SIG-M5 treated with dmso at 0.1 percent for 504 hours (cell line): Measurements from ENCODE around the gene SHROOM3.

Experiments
- DNase-seq: peaks from one replicate; lab custom pipeline; 2025; ENCODE audit not compliant: unreplicated experiment; lab: John Stamatoyannopoulos, UW

SHROOM3 gene

GRCh38 chr4:76654084-76654483 is 219.1 kb downstream of the SHROOM3 start:
- no peak for DNase-seq

DNA sequence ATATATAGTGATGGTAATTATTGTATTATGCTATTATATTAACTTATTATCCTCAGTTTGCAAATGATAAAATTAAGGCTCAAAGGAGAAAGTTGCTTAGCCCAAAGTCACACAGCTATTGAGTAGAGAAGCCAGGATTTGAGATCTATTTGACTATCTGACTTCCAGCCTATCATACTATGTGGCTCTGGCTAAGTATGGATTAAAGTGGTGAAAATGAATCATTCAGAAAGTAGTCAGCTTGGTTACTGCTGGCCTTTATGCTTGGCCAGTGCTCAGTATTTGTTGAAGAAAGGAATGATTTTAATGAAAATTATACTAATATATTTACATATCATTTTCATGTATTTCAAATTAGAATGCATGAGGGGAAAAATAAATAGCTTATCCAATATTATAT is 219.8 kb downstream of the SHROOM3 start:
- no peak for DNase-seq

DNA sequence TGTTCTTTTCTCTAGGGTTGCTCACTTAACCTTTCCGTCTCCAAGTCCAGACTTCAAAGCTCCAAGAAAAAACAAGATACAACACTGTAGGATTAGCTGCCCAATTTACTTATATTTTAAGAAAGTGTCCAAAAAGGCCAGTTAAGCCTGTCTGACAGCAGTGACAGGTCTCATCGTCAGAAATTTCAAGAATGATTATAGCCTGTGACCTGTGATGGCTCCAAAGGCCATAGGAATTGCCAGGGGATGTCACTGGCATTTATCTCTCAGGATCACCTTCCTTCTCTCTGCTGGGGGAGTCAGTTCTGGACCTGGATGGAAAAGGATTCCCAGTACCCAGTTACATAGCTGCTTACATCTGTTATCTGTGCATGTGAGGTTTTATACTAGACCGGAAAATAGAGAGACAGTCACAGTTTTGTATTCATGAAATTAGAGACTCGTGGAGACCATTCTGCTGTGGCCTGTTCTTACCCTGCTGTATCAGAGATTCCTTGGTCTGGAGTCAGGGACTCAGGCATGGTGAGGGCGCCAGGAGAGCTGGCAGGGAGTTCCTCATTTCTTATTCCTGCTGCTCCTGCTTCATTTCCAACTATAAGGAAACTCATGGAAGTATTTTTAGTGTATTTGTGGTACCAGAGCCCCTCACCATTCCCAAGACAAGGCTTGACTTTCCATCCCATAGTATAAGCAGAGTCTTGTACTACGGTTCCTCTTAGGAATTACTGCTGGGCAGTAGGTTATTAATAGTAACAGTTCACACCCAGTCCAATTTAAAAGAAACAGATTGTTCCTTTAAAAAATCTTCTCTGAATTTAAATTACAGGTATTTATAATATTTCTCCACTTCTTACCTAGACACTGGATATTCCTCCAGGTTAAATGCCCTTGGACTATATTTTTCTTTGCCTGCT is 220.8 kb downstream of the SHROOM3 start:
- no peak for DNase-seq

- no peak for DNase-seq
Measured at GRCh38 chr4:76657443-76657842, 222.4 kb downstream of the SHROOM3 start.

DNA sequence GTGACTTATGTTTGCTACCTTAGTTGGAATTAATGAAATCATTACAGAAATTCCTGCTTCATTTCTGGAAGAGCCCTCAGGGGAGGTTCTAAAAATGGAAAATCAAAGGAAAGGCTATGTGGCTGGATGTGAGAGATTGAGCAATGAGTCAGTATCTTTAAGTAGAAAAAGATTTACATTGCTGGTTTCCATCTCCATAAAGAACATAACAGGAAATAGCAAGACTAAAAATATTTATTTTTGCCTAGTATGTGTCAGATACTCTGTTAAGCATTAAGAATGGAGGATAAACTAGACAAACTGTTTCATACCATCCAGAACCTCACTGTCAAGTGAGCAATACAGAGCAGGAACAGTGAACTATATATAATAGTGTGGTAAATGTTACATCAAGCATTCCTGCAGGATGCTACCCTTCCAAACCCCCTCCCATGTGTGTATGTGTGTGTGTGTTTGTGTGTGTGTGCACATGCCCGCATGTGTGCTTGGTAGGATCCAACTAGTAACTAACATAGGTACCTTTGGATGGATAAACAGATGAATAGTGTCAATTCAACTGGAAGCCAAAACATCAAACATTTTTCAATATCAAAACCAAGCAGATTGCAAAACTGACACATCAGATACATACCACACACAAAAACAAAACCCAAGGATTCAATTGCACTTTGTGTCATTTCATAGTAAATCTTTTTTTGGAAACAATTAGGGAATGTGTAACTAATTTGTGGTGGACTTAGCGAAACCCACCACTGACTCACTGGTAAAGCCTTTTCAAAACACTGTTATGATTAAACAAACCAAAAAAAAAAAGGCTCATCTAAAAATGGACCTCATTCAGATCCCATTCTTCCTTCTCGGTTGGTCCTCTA is 223.4 kb downstream of the SHROOM3 start:
- no peak for DNase-seq

- DNase-seq = no peak
Measured at GRCh38 chr4:76659103-76659490, 224.1 kb downstream of the SHROOM3 start.

DNA sequence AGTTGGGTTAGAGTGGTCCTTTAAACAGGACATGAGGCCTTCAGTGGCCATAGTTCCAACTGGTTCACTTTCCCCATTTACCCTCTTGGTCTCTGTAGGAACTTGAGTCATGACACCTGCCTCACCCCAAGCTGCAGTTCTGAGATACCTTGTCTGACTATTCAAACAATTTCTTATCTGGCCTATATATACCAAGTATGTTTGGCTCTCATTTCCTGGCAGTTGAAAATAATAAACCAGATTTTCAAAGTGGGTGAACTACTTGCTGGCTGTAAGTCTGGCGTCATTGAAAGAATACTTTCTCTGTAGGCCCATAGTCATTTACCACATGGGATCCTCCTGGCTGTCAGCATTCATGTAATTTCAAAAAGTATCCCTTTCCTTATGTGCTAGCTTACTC is 228.8 kb downstream of the SHROOM3 start:
- no peak for DNase-seq

GRCh38 chr4:76665153-76665552 is 230.1 kb downstream of the SHROOM3 start:
- DNase-seq = no peak

DNA sequence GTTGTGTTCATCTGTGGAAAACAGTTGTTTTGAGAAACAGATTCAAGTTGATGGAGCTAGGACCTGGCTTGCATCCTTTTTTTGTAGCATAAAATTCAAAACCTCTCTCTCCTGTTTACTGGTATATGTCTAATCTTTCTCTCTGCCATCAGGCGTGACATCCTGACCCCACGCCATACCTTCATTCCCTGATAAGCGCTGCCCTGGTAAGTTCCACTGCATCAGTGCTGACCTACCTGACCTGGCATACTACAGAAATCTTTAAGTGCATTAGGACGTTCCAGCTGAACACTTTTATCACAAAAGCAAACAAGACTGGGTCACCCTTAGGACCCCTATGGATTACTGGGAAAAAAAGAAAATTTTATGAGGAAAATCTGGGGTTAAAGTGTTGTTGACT is 230.7 kb downstream of the SHROOM3 start:
- DNase-seq = no peak

GRCh38 chr4:76666944-76667532 is 232.0 kb downstream of the SHROOM3 start:
- DNase-seq = no peak

DNA sequence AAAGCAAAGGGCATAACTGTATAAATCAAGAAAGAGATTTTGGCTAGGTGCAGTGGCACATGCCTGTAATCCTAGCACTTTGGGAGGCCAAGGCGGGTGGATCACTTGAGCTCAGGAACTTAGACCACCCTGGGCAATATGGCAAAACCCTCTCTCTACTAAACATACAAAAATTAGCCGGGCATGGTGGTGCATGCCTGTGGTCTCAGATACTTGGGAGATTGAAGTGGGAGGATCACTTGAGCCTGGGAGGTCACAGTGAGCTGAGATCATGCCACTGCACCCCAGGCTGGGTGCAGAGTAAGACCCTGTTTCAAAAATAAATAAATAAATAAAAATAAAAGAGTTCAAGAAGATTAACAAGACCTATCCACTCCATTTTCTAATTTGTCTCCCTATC is 235.6 kb downstream of the SHROOM3 start:
- DNase-seq = no peak

- DNase-seq = no peak
Measured at GRCh38 chr4:76673362-76673761, 238.3 kb downstream of the SHROOM3 start.

DNA sequence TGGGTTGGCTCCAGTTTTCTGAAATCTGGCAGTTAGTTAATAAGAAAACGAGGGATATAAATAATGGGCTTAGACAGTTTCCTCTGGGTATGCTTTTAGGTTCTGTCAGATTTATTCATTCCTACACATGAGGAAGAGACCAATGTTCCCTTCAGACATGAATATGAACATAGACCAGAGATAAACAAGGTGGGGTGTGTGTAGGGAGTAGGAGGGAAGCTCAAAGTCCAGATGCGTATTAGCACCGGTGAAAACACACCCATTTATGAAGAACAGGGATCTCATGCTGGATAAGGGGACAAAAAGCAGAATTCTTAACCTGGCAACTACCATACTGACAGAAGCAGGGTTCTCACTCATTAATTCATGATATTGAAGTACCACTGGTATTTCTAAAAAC is 240.0 kb downstream of the SHROOM3 start:
- no peak for DNase-seq

GRCh38 chr4:76677571-76678326 is 242.7 kb downstream of the SHROOM3 start:
- no peak for DNase-seq

- no peak for DNase-seq
Measured at GRCh38 chr4:76679691-76680090, 244.7 kb downstream of the SHROOM3 start.

DNA sequence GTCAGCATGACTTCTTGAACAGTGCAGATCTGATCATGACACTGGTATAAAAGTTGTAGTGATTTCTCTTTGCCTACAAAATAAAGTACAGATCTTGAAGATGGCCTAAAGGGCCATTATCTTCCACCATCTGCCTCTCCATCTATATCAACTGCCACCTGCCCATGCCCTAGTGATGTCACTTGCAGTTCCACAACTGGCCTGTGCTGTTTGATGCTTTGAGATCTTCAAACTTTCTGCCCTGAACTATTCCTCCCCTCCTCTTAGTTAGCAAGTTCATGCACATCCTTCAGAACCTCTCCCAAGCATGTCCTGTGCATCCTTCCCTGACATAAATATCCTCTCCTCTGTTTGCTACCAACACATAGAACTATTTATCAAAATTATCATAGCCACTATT is 245.9 kb downstream of the SHROOM3 start:
- DNase-seq = no peak

DNA sequence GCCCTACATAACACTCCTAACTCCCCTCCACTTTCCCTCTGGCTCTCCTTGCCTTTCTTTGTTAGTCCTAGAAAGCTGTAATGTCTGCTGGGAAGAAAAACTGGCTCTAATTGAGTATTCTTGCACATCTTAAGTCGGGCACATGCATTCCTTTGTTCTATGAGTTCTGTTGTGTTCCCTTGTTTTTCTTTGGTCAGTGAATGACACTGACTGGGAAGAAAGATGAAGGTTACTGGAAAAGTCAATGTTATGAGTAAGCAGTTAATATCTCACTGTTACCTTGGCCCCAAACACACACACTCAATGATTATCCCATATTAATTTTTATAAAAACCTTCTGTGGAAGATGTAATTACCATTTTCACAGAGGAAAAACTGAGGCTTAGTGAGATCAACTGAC is 247.0 kb downstream of the SHROOM3 start:
- DNase-seq = no peak

GRCh38 chr4:76683144-76683543 is 248.1 kb downstream of the SHROOM3 start:
- DNase-seq = no peak

- no peak for DNase-seq
Measured at GRCh38 chr4:76687746-76688448, 252.9 kb downstream of the SHROOM3 start.

DNA sequence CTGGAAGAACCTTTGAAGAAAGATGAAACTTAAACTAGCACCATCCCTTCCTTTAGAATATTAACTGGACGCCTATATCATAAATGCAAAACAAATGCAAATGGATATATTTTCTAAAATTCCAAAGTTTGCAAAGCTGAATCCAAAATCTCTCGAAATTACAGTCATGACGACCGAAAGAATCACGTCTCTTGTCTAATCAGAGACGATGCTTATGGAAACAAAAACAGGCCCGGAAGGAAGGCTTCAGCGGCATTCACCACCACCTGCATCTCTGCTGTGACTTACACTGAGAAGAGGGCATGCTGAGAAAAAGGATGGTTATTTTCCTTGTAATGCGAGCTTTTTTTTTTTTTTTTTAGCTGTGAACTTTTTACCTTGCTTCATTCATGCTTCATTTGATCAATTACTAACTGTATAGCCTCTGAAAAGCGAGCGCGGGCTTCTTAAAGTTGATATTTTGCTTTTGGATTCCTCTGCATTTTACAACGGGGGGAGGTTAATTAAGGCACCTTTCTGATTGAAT is 253.7 kb downstream of the SHROOM3 start:
- no peak for DNase-seq
